GM12873 (cell line): ENCODE results near the gene CASP3.

Experiments
- TF ChIP-seq, protein P1 (sequence below): IDR thresholded peaks from 2 replicates; pipeline ENCODE4 v1.5.1; 2012; ENCODE audit warnings: low read depth, mild to moderate bottlenecking, moderate library complexity, low read length, control low read depth; ENCODE audit not compliant: insufficient read depth; ENCODE audit errors: missing control alignments

CASP3 gene

GRCh38 chr4:184662236-184662635, 13.0 kb upstream of the CASP3 start:
- TF ChIP-seq, protein P1, sequence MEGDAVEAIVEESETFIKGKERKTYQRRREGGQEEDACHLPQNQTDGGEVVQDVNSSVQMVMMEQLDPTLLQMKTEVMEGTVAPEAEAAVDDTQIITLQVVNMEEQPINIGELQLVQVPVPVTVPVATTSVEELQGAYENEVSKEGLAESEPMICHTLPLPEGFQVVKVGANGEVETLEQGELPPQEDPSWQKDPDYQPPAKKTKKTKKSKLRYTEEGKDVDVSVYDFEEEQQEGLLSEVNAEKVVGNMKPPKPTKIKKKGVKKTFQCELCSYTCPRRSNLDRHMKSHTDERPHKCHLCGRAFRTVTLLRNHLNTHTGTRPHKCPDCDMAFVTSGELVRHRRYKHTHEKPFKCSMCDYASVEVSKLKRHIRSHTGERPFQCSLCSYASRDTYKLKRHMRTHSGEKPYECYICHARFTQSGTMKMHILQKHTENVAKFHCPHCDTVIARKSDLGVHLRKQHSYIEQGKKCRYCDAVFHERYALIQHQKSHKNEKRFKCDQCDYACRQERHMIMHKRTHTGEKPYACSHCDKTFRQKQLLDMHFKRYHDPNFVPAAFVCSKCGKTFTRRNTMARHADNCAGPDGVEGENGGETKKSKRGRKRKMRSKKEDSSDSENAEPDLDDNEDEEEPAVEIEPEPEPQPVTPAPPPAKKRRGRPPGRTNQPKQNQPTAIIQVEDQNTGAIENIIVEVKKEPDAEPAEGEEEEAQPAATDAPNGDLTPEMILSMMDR: no peak

- TF ChIP-seq, protein P1: no peak
Observed at GRCh38 chr4:184660978-184661377, 11.7 kb upstream of the CASP3 start.

DNA sequence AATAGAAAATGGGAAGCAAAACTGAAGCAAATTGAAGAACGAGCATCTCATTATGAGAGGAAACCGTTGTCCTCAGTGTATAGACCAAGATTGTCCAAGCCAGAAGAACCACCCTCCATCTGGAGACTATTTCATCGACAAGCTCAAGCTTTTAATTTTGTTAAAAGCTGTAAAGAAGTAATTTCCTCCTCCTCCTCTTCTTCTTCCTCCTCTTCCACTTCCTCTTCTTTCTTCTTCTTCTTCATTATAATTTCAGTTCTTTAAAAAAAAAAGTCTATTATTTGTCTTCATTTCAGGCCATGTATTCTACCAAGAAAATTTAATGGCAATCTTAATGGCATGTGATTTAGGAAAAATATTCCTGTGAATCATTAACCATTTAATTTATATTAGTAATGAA, 7.9 kb upstream of the CASP3 start:
- TF ChIP-seq, protein P1: no peak

GRCh38 chr4:184655889-184656869, 6.9 kb upstream of the CASP3 start:
- TF ChIP-seq, protein P1: no peak

- TF ChIP-seq, protein P1: no peak
Observed at GRCh38 chr4:184653650-184654049, 4.4 kb upstream of the CASP3 start.

- TF ChIP-seq, protein P1: no peak
Observed at GRCh38 chr4:184651899-184652298, 2.7 kb upstream of the CASP3 start.

DNA sequence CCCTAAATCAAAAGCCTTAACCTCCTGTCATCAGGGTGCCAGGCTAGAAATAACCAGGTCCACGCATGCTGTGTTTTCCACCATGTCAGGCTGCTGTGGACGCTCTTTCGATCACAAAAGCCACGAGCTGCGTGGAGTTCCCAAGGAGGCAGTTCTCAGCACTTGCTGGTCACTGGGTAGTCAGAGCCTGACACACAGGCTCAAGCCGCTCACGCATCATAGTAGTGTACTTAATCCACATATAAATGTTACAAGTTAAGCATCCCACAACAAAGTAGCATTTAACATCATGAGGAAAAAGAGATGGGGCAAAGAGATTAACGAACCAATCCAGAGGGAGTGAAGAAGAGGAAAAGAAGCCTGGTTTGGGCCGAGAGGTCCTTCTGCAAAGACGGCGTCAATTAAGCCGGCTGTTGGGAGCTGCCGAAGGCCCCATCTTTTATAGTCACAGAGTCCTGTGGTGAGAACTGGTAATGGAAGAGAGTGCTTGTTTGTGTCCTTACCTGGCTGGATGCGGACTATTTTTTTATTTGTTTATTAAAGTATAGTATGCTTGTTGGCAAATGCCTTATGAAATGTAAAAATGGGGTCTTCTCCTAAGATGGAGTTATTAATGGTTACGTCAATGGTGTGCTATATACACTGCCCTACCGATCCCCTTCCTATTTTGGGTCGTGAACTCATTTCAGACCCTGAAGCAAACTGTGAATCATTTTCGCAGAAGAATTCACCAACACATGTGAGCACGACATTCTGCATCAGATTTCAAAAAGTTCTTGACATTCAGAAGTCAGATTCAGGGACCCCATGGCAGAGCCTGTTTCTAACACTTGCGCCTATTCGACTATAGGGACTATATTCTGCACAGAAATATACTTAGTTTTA, 966 bp upstream of the CASP3 start:
- TF ChIP-seq, protein P1: peak; percentile 5
